NCI-H82 treated with DMSO at 0.1 percent for 48 hours (cell line): Measurements from ENCODE around the gene ABCC3.

Source experiments
- DNase-seq: peaks from one replicate; lab custom pipeline; 2025; ENCODE audit not compliant: unreplicated experiment; lab: John Stamatoyannopoulos, UW

ABCC3 gene

DNA sequence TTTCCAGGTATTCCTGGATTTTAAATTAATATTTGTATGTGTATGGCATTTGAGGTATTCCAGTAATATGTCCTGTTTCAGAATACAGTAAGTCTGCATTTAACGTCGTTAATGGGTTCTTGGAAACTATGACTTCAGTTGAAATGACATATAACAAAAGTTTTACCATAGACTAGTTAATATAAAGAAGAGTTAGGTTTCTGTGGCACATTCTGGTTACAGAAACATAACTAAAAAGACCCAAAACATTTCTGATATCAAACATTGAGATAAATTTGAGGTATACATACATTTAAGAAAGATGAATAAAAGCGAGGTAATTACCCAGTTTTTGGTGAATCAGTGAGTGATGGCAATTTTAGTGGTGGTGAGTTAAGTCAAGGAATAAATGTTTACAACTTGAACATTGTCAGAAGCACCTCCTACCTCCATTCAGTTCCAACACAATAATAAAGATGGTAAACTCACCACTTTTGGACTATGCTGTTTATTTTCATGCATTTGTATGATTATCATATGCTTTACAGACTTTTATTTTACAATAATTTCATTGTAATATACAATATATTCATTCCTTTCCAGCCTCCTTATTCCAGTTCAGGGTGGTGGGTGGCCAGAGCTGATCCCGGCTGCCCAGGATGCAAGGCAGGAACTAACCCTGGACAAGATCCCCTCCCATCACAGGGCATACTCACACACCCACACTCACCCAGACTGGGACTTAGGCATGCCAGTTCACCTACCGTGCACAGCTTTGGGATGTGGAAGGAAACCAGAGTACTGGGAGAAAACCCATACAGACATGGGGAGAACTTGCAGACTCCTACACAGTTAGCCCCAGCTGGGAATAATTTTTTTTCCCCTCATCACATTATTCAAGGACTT is 94.4 kb downstream of the ABCC3 start:
- no peak for DNase-seq

DNA sequence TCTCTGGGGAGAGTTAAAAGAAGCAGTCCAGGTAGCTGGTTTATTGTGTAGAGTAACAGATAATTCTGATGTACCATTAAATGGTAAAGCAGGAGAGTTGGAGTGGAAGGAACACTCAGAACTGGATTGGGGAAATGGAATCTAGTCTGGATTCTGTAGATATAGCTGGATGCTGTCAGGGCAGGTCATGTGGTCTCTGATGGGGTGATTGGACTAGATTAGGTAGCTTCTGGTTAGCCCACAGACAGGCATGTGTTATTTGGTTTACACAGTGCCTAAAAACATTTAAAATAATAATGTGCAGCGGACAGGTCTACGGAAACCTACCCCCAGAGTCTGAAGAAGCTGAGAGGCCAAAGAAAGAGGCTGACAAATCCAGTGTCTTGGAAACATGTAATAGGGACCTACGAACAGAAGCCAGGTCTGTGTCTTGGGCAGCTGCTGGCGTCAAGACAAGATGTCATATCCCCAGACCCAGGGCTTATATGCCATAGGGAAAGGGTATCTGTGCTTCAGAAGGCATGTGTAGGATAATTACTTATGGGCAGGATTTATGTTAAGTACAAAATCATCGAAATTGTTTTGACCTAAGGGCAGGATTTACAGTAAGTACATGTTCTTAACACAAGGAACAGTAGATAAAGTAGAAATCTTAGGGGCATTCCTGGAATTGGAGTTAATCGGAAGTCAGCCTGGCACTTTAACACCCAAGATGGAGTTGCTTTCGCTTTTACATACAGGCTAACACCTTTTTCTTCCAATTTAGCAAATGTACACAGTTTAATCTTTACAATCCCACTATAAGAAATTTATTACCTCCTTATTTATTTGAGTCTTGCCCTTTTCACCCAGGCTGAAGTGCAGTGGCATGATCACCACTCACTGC is 97.1 kb downstream of the ABCC3 start:
- DNase-seq = no peak

DNA sequence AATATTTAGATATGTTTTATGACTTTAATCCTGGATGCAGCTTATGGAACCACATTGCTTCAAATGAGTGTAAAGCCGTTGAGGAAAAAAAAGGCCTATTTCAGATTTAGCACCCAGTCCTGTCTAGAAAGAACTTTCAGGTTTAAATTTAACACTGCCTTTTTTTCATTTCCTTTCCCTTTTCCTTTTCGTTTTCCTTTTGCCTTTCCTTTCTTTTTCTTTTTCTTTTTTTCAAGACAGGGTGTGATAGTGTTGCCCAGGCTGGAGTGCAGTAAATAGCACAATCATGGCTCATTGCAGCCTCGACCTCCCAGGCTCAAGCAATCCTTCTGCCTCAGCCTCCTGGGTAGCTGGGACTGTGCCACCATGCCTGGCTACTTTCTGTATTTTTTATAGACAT is 100.6 kb downstream of the ABCC3 start:
- DNase-seq = no peak

DNA sequence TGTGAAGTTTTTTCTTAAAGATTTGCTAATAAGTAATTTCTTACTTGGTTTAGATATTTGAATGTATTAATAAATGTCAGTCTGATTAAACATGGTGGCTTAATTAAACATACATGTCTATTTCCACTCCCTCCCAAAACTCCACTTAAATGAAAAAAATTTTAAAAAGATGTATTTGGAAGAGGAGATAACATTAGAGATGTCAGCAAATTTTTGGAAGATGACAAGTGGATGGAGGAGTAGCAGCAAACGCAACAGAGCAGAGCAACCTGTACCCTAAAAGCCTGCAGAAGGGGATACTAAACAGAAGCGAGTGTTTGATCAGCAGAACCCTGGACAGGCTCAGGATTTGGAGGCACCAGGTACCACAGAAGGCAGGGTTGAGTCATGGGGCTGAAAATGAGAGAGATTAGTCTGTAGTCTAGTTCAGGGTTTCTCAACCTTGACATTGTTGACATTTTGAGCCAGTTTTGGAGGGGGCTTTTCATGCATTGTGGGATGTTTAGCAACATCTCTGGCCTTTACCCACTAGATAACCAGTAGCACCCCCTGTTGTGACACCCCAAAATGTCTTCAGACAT is 102.5 kb downstream of the ABCC3 start:
- DNase-seq = no peak

DNA sequence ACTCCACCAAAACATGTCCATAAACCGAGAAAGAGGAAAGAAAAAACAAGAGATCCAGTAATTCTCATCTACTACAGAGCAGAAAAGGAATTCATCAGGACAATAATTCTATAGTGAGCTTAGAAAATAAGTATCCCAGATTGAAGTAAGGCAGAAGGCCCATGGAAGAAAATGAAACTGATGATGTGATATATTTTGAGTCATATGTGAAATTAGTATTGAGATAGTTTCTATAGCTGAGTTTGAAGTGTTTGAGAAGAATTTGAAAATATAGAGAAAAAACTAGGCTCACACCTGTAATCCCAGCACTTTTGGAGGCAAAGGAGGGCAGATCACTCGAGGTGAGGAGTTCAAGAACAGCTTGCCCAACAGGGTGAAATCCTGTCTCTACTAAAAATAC is 104.4 kb downstream of the ABCC3 start:
- DNase-seq = no peak
